SIG-M5 (cell line): ENCODE data around the gene SLC16A6.
"Not testable (repeated sequence)": the region's sequence is repeated elsewhere in the genome, so short reads cannot be mapped to it uniquely, and the experiment has no call there.

Experiments used
- DNase-seq: peaks from one replicate; lab custom pipeline; 2025; lab: John Stamatoyannopoulos, UW

SLC16A6 gene

GRCh38 chr17:68220186-68220585 is 70.7 kb downstream of the SLC16A6 start:
- not testable (repeated sequence) for DNase-seq

GRCh38 chr17:68219429-68219828 is 71.5 kb downstream of the SLC16A6 start:
- DNase-seq = not testable (repeated sequence)
